GM21576 (cell line): Measurements from ENCODE around the gene CCDC152.

Experiments used
- ATAC-seq: cut with Tn5 transposase; IDR thresholded peaks from one replicate; pipeline ENCODE4 v1.9.1; 2021; ENCODE audit warnings: mild to moderate bottlenecking, moderate library complexity; ENCODE audit not compliant: unreplicated experiment

Gene CCDC152

GRCh38 chr5:42779083-42779482 lies 22.5 kb downstream of the CCDC152 start:
- ATAC-seq = peak; percentile 59

GRCh38 chr5:42781584-42781983 lies 25.0 kb downstream of the CCDC152 start:
- no peak for ATAC-seq

DNA sequence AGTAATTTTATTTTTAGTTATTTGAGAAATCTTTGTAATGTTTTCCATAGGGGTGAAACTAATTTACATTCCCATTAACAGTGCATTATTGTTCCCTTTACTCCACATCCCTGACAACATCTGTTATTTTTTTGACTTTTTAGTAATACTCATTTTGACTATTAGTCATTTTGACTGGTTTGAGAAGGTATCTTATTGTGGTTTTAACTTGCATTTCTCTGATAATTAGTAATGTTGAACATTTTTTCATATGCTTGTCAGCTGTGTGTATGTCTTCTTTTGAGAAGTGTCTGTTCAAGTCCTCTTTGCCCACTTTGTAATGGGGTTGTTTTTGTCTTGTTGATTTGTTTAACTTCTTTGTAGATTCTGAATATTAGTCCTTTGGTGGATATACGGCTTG lies 27.5 kb downstream of the CCDC152 start:
- ATAC-seq = no peak

GRCh38 chr5:42785756-42786155 lies 29.1 kb downstream of the CCDC152 start:
- ATAC-seq = no peak

DNA sequence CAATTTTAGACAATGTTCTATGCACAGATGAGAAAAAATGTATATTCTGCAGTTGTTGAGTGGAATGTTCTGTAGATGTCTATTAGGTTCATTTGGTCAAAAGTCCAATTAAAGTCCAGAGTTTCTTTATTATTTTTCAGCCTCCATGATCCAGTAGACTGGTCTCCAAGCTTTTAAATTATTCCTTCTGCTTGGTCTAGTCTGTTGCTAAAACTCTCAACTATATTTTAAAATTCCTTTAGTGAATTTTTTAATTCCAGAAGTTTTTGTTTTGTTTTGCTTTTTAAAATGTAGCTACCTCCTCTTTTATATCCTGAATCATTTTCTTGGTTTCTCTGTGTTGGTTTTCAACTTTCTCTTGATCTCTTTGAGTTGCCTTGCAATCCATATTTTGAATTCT lies 30.5 kb downstream of the CCDC152 start:
- no peak for ATAC-seq

GRCh38 chr5:42787845-42788244 lies 31.2 kb downstream of the CCDC152 start:
- no peak for ATAC-seq

DNA sequence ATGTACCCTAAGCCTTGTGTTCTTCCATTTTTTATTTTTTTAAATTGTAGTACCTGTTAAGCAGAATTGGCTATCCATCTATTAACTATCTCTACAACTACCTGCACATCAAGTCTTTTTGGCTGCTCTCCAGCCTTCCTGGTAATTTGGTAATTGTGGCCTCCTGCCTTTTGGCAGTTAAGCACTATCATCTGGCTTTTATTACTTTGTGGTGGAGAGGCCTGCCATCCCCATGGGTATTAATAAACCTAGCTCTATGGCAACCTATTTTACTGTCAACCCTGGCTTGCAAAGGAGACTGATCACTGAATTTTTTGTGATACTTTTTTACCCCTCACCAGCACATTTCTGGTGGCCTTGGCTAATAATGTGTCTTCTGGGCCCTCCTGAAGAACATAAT lies 34.5 kb downstream of the CCDC152 start:
- no peak for ATAC-seq

- ATAC-seq = no peak
Observed at GRCh38 chr5:42798284-42799240, 41.9 kb downstream of the CCDC152 start.

- ATAC-seq = no peak
Observed at GRCh38 chr5:42799241-42799608, 42.6 kb downstream of the CCDC152 start.

GRCh38 chr5:42799668-42800114 lies 43.1 kb downstream of the CCDC152 start:
- ATAC-seq = no peak

DNA sequence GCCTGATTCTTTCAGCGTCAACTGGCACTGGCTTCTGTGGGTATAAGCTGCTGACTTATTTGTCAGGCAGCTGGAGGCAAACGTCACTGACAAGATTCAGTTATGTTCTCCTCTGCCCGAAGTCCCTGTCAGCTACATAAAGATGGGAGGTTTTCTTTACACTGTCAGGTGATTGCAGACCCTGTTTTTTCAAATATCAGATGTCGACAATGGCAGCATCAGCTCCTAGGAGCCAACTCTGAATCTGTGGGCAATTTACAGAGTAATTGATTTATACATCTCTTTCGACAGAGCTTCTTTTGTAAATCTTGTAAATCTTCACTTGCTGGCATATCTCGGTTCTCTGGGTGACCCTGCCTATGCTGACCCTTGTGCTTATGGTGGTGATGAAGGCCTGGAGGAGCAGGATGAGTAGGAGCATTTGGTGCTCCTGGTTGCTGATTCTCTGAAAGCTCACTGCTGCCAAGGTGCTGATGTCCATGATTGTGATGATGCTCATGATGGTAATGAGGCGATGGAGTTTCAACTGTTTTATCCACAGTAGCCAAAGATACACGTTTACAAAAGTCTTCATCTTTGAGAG lies 44.2 kb downstream of the CCDC152 start:
- ATAC-seq = no peak

- no peak for ATAC-seq
Observed at GRCh38 chr5:42801516-42802166, 45.0 kb downstream of the CCDC152 start.

DNA sequence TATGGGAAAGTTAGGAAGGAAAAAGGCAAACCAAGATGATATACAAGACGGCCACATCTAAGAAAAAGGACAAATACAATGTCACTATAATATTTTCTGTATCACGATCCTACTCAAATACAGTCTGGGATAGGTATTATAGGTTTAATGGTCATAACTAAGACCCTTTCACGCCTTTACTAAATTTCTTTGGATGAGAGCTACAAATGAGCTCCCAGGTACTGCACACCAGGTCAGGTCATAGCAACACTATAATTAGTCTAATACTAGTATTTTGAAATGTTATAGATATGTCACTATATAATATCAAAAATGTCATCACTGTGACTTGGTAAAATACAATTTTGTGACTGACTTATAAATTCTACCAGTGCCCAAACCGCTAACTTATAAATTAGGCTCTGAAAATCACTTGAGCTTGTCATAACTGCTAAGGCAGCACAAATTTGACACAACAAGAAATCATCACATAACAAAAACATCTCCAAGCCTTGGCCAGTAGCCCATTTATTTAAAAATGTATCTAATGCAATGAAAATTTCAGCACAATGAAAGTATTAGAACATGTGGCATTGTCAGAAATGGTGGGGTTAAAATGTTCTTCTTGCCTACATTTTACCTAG lies 48.2 kb downstream of the CCDC152 start:
- ATAC-seq = no peak

DNA sequence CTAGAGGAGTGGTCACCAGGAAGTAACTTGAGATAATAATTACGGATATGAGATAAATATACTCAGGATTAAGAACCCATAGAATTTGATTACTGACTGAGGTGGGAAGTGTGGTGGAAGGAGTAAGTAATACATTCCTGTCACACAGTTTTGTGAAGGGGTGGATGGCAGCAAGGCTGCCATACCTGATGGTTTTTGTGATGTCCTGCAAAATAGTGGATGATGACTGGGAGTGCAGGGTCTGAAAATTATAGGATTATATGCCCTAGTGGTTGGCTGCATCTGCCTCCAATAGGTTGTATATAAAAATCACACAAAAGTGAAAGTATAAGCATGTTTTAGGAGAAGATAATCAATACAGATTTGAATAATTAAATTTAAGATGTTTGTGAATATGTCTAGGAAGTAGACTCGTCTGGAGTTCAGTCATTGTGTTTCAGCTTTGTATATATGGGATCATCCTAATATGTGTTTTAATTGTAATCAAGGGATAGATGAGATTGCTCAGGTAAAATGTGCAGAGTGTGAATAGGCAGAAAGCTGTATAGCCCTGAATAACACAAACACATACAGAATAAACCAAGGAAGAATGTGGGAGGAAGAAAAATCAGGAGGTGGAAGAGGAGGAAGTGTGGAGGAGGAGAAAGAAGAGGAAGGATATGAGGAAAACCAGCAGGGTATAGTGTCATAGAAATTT lies 49.5 kb downstream of the CCDC152 start:
- no peak for ATAC-seq

GRCh38 chr5:42806701-42807262 lies 50.2 kb downstream of the CCDC152 start:
- ATAC-seq = no peak

DNA sequence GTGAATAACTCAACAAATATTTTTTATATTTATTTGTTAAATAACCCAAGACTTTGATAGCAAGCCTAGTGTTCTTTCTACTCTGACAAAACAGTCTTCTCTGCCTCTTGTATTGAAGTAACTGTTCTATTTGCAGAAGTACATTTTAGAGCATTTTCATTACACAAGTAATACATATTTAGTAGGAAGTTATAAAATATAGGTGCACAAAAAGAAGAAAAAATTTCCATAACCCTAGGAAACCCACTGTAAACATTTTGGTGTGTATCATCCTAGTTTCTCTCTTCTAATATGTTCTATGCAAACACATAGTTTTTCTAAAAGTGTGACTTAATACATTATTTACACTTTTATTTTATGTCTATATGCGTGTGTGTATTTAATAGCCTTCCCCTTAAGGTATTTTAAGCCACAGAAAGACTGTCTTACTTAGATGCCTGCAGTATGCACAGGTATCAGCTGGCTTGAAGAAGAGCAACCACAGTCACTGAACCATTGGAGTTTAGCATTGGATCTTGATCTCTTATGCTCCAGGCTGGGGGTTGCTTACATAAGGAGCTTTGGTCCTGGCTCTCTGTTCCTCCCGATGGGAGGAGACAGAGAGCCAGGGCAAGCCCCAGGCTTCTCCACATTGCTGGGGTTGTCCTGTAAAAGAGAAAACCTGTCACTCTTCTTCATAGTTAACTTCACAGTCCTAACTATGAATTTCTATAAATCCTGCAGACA lies 51.3 kb downstream of the CCDC152 start:
- ATAC-seq = no peak

GRCh38 chr5:42808888-42809611 lies 52.4 kb downstream of the CCDC152 start:
- no peak for ATAC-seq

DNA sequence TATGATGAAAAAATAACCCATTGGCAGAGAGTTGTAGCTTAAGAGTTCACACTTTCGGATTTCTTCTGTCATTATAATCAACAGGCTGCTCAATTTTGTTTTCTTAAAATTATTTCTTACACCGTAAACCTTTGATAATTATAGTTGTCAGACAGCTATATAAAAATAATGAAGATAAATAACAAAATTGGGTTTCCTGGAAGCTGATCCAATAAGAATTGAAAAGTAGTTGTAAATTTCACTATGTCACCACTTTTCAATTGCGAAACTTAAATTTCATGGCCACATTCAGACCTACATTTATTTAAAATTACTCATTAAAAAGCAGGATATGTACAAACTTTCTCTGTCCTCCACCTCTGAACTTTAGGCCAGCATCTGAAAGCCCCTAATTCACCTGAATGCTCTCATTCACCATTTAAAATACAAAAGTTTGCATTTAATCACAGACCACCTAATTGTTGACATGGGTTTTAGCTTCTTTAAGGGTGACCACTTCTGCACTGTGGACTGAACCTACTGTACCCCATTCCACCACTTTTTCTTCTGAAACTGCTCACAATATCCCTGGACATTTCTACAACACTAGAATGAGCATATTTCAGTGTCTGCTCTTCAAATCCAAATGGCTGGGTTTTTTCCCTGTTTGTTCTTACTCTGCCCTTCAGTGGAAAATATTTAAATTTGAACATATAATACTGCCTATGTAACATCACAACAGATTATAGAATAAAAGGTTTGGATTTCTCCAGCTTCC lies 54.4 kb downstream of the CCDC152 start:
- no peak for ATAC-seq
